ENCODE results near the gene EPB41L5. TPM values are rescaled to one million over a fixed set of nuclear protein-coding genes. Genes with fewer than 3 reads are reported as not detected.
"Not testable (repeated sequence)": the region's sequence is repeated elsewhere in the genome, so short reads cannot be mapped to it uniquely, and the experiment has no call there.

EPB41L5 gene
- total and polyA plus RNA-seq, 5 experiments from 2014 or later, result 3.4 to 12.3 (median 4.4) TPM

DNA sequence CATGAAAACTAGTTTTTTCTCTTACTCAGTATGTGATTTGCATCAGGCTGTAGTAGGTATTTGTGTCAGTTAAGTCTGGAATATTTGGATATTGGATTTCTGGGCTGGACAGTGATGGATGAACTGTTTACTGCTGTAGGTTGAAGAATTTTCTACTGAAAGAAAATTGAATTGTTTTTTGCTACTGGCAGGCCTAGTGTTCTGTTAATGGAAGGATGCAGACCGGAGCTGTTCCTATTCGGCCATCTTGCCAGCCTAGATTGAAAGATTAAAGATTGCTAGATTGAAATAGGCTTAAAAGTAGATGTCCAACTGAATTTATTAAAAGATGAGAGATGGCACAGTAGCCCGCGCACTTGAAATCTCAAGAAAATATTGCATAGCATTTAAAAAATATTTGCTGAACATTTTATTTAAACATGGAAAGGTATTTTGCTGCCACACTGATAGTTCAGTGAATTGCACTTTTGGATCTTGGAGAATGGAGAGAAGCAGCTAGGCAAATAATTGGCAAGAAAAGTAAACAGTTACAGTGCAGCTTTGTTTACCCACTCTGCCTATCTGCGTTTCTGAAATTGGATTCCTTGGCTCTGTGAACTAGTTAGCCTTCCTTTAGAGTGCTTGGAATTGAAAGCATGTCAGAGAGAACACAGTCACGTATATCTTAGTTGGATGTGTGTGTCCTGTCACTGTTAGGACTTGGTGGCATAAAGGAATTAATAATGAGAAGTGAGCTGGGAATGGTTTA is 54.1 kb downstream of the EPB41L5 start:
- no peaks in the 10 kb centered on the region for H3K27me3 Mint-ChIP-seq
- DNase-seq (no peak), ATAC-seq (no peak)
- no peak overlapping the region for H3K27ac Mint-ChIP-seq
- POLR2A ChIA-PET, result no interaction called here
- H3K36me3 Mint-ChIP-seq, result peaks cover 4 to 12% (median 5%) of the 10 kb centered on the region in 3 donors
- no peak overlapping the region for H3K4me3 Mint-ChIP-seq
- peaks cover 0 to 3% (median 0%) of the 10 kb centered on the region in 9 donors for H3K9me3 Mint-ChIP-seq
- peaks cover 0 to 5% (median under 1%) of the 10 kb centered on the region in 4 donors for H3K4me1 Mint-ChIP-seq

DNA sequence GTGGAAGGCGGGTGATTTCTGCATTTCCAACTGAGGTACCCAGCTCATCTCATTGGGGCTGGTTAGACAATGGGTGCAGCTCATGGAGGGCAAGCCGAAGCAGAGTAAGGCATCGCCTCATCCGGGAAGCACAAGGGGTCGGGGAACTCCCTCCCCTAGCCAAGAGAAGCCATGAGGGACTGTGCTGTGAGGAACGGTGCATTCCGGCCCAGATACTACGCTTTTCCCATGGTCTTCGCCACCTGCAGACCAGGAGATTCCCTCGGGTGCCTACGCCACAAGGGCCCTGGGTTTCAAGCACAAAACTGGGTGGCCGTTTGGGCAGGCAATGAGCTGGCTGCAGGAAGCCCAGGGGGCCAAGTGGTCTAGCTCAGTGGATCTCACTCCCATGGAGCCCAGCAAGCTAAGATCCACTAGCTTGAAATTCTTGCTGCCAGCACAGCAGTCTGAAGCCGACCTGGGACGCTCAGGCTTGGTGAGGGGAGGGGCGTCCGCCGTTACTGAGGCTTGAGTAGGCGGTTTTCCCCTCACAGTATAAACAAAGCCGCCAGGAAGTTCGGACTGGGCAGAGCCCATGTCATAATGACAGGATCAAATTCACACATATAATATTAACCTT is 55.3 kb downstream of the EPB41L5 start:
- H3K27me3 Mint-ChIP-seq, ATAC-seq, DNase-seq, H3K4me1 Mint-ChIP-seq, H3K9me3 Mint-ChIP-seq, H3K4me3 Mint-ChIP-seq: not testable (repeated sequence)
- H3K36me3 Mint-ChIP-seq, result peaks cover 4 to 14% (median 5%) of the 10 kb centered on the region in 3 donors
- POLR2A ChIA-PET, result interaction anchor here (1.1 kb wide), 1 partner anchor 300 kb away, joined by 3 read pairs; no protein-coding TSS in a partner anchor
- H3K27ac Mint-ChIP-seq, result peak overlapping the region in 1 of 10 donors; percentile 55

DNA sequence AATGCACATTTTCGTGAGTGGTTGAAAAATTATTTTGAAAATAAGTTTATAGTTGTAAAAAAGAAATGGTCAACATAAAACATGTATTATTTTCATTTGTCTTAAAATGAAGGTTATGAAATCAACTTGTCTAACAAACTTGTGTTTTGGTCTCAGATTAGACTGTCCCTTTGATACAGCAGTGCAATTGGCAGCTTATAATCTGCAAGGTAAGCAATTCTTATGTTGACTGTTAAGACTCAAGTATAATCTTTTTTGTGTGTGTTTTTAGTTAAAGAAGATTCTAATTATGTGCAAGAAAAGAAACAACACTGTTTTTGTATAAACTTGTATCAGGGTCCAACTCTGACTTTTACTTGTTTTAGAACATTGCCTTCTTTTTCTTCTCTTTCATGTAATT is 62.7 kb downstream of the EPB41L5 start:
- ATAC-seq (no peak), DNase-seq (no peak)
- Mint-ChIP-seq H3K27me3 (no peaks in the 10 kb centered on the region), H3K36me3 (peaks cover 4 to 36% (median 34%) of the 10 kb centered on the region in 3 donors), H3K4me3 (no peak overlapping the region), H3K4me1 (peaks cover 0 to 6% (median 0%) of the 10 kb centered on the region in 4 donors), H3K27ac (no peak overlapping the region), H3K9me3 (peaks cover 0 to 5% (median 0%) of the 10 kb centered on the region in 9 donors)
- POLR2A ChIA-PET, result no interaction called here

DNA sequence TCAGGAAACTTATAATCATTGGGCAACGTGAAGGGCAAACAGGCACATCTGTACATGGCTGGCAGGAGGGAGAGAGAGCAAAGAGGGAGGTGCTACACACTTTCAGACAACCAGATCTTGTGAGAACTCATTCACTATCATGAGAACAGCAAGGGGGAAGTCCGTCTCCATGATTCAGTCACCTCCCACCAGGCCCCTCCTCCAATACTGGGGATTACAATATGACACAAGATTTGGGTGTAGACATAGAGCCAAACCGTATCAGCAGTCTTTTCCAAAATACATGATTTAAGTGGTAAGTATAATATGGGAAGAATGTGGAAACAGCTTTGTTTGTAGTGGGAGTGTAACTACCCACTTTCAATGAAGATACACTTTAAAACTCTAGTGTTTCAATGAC is 65.0 kb downstream of the EPB41L5 start:
- Mint-ChIP-seq H3K27ac (no peak overlapping the region), H3K4me1 (peaks cover 0 to 6% (median under 1%) of the 10 kb centered on the region in 4 donors), H3K36me3 (peaks cover 7 to 48% (median 38%) of the 10 kb centered on the region in 3 donors), H3K27me3 (no peaks in the 10 kb centered on the region), H3K4me3 (no peak overlapping the region), H3K9me3 (peaks cover 0 to 5% (median 0%) of the 10 kb centered on the region in 9 donors)
- ATAC-seq (no peak), DNase-seq (no peak)
- POLR2A ChIA-PET, result no interaction called here

DNA sequence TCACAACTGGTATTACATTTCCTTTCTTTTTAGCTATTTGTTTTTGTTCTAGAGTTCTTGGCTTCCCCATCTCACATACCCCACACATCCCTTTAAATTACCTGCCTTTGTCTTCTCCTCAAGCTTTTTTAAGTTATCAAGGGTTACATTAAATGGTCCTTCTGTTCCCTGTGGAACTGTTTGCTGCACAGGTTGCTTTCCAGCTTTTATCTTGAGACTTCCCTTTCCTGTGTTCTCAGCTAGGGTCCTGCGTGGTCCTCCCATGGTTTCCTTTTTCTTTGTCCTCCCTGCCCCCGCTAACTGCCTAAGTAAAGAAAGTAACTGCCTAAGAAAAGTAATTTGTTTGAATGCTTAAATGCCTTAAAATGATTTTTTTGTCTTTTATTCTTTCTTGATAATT is 66.8 kb downstream of the EPB41L5 start:
- no peak for ATAC-seq
- no peak for DNase-seq
- Mint-ChIP-seq H3K36me3 (peaks cover 11 to 62% (median 55%) of the 10 kb centered on the region in 3 donors), H3K27ac (peak overlapping the region in 1 of 10 donors; percentile 46), H3K27me3 (no peaks in the 10 kb centered on the region), H3K4me1 (peaks cover 0 to 6% (median 3%) of the 10 kb centered on the region in 4 donors), H3K9me3 (peaks cover 0 to 7% (median 0%) of the 10 kb centered on the region in 9 donors), H3K4me3 (no peak overlapping the region)
- POLR2A ChIA-PET, result no interaction called here

DNA sequence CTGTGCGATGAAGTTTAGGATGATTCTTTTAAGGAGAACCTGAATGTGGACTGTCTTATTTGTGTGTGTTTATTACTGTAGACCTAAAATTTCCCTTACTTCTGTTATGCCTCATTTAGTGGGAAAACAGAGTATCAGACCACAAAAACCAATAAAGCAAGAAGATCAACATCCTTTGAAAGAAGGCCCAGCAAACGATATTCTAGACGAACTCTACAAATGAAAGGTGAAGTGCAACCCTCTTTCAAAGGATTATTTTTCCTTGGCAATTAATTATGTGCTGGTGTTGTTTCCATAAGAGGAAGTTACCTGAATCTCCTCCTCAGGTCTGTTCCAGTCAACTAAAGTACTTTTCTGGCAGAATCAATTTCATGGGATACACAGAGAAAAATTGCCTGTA is 78.6 kb downstream of the EPB41L5 start:
- Mint-ChIP-seq H3K27ac (peak overlapping the region in 1 of 10 donors; percentile 1), H3K4me1 (no peaks in the 10 kb centered on the region)
- POLR2A ChIA-PET, result no interaction called here

DNA sequence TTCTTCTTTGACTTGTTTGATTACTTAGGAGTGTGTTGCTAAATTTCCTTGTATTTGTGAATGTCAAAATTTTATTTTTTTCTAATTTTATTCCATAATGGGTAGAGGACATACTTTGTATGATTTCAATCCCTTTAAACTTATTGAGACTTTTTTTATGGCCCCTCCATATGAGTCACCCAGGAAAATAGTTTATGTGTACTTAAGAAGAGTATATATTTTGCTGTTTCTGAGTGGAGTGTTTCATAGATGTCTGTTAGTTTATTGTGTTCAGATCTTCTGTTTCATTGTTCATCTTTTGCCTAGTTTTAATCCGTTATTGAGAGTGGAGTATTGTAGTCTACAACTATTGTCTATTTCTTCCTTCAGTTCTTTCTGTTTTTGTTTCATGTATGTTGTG is 81.9 kb downstream of the EPB41L5 start:
- H3K36me3 Mint-ChIP-seq, result peaks cover 5 to 45% (median 43%) of the 10 kb centered on the region in 3 donors
- DNase-seq (no peak), ATAC-seq (no peak)
- POLR2A ChIA-PET, result no interaction called here
- no peak overlapping the region for H3K27ac Mint-ChIP-seq
- no peak overlapping the region for H3K4me3 Mint-ChIP-seq
- no peaks in the 10 kb centered on the region for H3K27me3 Mint-ChIP-seq
- H3K4me1 Mint-ChIP-seq, result no peaks in the 10 kb centered on the region
- H3K9me3 Mint-ChIP-seq, result no peaks in the 10 kb centered on the region

More for the DNA sequence above, 78.6 kb downstream of the EPB41L5 start:
- ATAC-seq (no peak), DNase-seq (no peak)
- H3K9me3 Mint-ChIP-seq, result no peaks in the 10 kb centered on the region
- no peak overlapping the region for H3K4me3 Mint-ChIP-seq
- H3K36me3 Mint-ChIP-seq, result peaks cover 0 to 53% (median 43%) of the 10 kb centered on the region in 3 donors
- no peaks in the 10 kb centered on the region for H3K27me3 Mint-ChIP-seq

DNA sequence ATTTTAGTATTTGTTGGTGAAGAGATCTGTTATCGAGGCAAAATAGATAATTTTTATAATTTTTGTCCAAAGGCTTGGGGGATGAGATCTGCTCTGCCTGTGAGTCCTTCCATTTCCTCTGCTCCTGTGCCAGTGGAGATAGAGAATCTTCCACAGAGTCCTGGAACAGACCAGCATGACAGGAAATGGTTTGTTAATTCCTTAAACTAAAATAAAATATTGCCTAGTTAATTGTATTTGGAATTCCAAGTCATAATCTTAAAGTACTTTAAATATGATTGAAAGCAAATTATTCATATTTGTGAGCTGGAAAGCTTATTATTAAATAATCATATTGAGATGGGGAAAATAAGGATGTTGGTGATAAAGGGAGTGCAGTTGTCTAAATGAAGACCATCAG is 87.8 kb downstream of the EPB41L5 start:
- Mint-ChIP-seq H3K36me3 (peaks cover 18 to 35% (median 33%) of the 10 kb centered on the region in 3 donors), H3K27me3 (no peaks in the 10 kb centered on the region), H3K9me3 (no peaks in the 10 kb centered on the region), H3K27ac (no peak overlapping the region), H3K4me3 (no peak overlapping the region), H3K4me1 (peaks cover 0 to 2% (median 0%) of the 10 kb centered on the region in 4 donors)
- ATAC-seq, result no peak
- POLR2A ChIA-PET, result no interaction called here
- DNase-seq, result no peak

DNA sequence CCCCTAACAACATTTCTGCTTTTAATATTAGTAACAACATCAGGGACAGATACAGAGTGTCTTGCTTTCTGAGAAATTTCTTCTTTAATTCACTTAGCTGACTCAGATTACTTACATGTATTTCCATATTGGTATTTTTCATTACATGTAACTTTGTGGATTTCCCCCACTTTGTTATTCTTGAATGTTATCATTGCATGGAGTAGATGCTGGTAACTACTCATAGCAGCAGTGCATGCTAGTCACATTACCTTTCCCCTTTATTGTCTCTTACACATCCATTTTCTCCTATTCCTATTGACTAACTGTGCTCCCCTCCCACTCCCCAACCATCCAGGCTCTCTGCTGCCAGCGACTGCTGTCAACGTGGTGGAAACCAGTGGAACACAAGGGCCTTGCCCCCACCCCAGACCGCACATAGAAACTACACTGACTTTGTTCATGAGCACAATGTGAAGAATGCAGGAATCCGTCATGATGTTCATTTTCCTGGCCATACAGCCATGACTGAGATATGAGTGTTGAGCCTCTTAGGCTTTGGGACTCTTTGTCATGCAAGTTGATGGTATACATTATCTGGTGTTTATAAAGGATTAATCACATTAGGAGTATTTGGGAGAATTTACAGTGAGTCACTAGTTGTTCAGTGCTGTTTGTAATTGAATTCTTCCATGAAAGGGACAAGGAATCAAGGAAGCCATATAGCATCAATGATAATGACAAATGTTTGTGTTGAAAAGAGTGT is 91.0 kb downstream of the EPB41L5 start:
- ATAC-seq (no peak), DNase-seq (no peak)
- no peak overlapping the region for H3K4me3 Mint-ChIP-seq
- peak overlapping the region in 1 of 10 donors; percentile 66 for H3K27ac Mint-ChIP-seq
- H3K9me3 Mint-ChIP-seq, result peaks cover 0 to 3% (median 0%) of the 10 kb centered on the region in 9 donors
- POLR2A ChIA-PET, result no interaction called here
- no peaks in the 10 kb centered on the region for H3K27me3 Mint-ChIP-seq
- peaks cover 6 to 12% (median 10%) of the 10 kb centered on the region in 4 donors for H3K4me1 Mint-ChIP-seq
- H3K36me3 Mint-ChIP-seq, result peaks cover 26 to 32% (median 28%) of the 10 kb centered on the region in 3 donors

DNA sequence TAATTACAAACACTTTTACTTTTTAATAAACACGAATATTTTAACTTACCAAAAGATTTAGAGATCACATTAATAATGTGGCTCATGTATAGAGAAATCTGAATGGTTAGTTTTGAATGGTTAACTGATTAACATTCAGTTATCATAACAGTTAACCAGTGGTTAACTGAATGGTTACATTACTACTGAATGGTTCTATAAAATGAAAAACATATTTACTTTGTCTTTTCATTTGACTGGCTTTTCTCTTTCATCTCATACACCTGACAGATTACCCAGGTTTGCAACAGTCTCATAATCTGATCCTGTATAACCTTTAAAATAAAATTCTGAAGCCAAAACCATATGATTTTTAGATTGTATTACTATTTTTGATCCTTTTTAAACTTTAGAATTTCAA is 91.9 kb downstream of the EPB41L5 start:
- peaks cover 0 to 9% (median 0%) of the 10 kb centered on the region in 9 donors for H3K9me3 Mint-ChIP-seq
- POLR2A ChIA-PET, result no interaction called here
- H3K4me3 Mint-ChIP-seq, result no peak overlapping the region

DNA sequence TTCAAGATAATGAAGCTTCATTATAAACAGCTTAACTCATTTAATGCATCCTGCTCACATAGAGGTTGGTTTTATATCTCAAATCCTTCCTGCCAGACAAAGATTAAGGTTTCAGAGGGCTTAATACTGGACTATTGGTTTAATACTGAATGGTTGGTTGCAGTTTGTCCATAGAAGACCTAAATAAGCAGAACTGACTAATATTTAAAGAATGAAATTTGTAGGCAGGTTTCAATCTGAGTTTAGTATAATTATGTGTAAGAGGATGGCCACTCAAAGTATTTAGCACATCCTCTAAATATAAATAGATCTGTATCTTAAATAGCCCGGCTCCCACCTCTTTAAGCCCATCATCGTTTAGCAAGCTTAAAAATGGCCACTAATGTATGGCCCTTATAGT is 92.5 kb downstream of the EPB41L5 start:
- no peaks in the 10 kb centered on the region for H3K27me3 Mint-ChIP-seq
- POLR2A ChIA-PET, result no interaction called here
- no peak overlapping the region for H3K27ac Mint-ChIP-seq
- H3K36me3 Mint-ChIP-seq, result peaks cover 22 to 27% (median 25%) of the 10 kb centered on the region in 3 donors
- H3K4me3 Mint-ChIP-seq, result no peak overlapping the region
- DNase-seq, result no peak
- ATAC-seq, result no peak
- peaks cover 16 to 26% (median 24%) of the 10 kb centered on the region in 4 donors for H3K4me1 Mint-ChIP-seq
- peaks cover 0 to 9% (median 0%) of the 10 kb centered on the region in 9 donors for H3K9me3 Mint-ChIP-seq

More for the DNA sequence above, 91.9 kb downstream of the EPB41L5 start:
- Mint-ChIP-seq H3K27me3 (no peaks in the 10 kb centered on the region), H3K27ac (no peak overlapping the region), H3K4me1 (peaks cover 13 to 20% (median 19%) of the 10 kb centered on the region in 4 donors), H3K36me3 (peaks cover 24 to 28% (median 26%) of the 10 kb centered on the region in 3 donors)
- DNase-seq, result no peak
- no peak for ATAC-seq

DNA sequence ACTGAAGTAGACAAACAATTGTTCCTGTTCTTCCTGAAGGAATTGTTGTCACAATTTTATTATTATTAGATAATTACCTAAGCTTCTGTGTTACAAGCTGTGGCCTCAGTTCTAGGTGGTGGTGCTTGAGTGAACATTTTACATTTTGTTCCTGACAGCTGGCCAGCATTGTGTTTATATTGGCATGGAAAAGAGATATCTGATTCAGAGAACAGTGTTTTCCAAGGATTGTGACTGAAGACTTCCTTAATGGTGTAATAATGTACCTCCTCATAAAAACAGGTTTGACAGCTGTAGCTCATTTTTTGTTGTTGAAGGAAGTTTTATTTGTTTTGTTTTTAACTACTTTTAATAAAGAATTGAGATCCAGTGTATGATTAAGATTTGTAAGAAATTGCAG is 95.2 kb downstream of the EPB41L5 start:
- no peak overlapping the region for H3K27ac Mint-ChIP-seq
- ATAC-seq (no peak), DNase-seq (no peak)
- peaks cover 0 to 9% (median 0%) of the 10 kb centered on the region in 9 donors for H3K9me3 Mint-ChIP-seq
- peaks cover 22 to 34% (median 31%) of the 10 kb centered on the region in 4 donors for H3K4me1 Mint-ChIP-seq
- no peak overlapping the region for H3K4me3 Mint-ChIP-seq
- peaks cover 10 to 18% (median 13%) of the 10 kb centered on the region in 3 donors for H3K36me3 Mint-ChIP-seq
- no peaks in the 10 kb centered on the region for H3K27me3 Mint-ChIP-seq
- POLR2A ChIA-PET, result interaction anchor here (0.5 to 3.1 kb wide), 2 partner anchors 68 to 118 kb away, joined by 5 to 30 read pairs; no protein-coding TSS in a partner anchor

All from naive thymus-derived CD8-positive, alpha-beta T cell (primary cell).